Stimulated activated effector memory CD8-positive, alpha-beta T cell treated with anti-CD3 and anti-CD28 coated beads, Interleukin-12 subunit alpha, Interleukin-12 subunit beta, amount 100 ng/mL, for 72 hours (primary cell): ENCODE data around the gene TAF11L9.
"Not testable (repeated sequence)": the region's sequence is repeated elsewhere in the genome, so short reads cannot be mapped to it uniquely, and the experiment has no call there.

Experiments
- ATAC-seq: fragments of 150-1000 bp; cut with Tn5 transposase; 2 replicates; pipeline ENCODE4 v1.10.0; 2021
- DNase-seq, 2 donors: peaks; one replicate each; pipeline ENCODE4 v3.0.0; 2021 to 2022; ENCODE audit warnings: low spot score in 2 of 2
- H3K27ac Mint-ChIP-seq: one replicate; pipeline ENCODE4 v1.8.0; 2022; ENCODE audit warnings: mild to moderate bottlenecking, mixed read lengths
- H3K36me3 Mint-ChIP-seq: one replicate; pipeline ENCODE4 v1.8.0; 2022; ENCODE audit warnings: mild to moderate bottlenecking, mixed read lengths
- H3K4me1 Mint-ChIP-seq: one replicate; pipeline ENCODE4 v1.8.0; 2022; ENCODE audit warnings: mixed read lengths
- H3K4me3 Mint-ChIP-seq: one replicate; pipeline ENCODE4 v1.8.0; 2022; ENCODE audit warnings: mild to moderate bottlenecking, mixed read lengths
- H3K9me3 Mint-ChIP-seq: one replicate; pipeline ENCODE4 v1.8.0; 2022; ENCODE audit warnings: mixed read lengths

The TAF11L9 gene

GRCh38 chr5:17594255-17594654 is at the start of gene TAF11L9:
TSS of gene TAF11L9 (minus strand) at chr5:17594394.
- H3K9me3 Mint-ChIP-seq, H3K4me3 Mint-ChIP-seq, DNase-seq, ATAC-seq, H3K27ac Mint-ChIP-seq, H3K4me1 Mint-ChIP-seq, H3K36me3 Mint-ChIP-seq: not testable (repeated sequence)

GRCh38 chr5:17634160-17634559 is 40.0 kb upstream of the TAF11L9 start, which contains the start of gene TAF11L14:
TSS of gene TAF11L14 (plus strand) at chr5:17634460.
- Mint-ChIP-seq H3K4me1 (no peaks in the 10 kb centered on the region), H3K36me3 (no peaks in the 10 kb centered on the region), H3K27ac (no peak within 1 kb of the TSS), H3K4me3 (no peak within 1 kb of the TSS), H3K9me3 (peaks cover 9% of the 10 kb centered on the region)
- DNase-seq (no peak), ATAC-seq (no peak)

GRCh38 chr5:17631788-17632187 is 37.6 kb upstream of the TAF11L9 start, which contains the start of gene TAF11L13:
TSS of gene TAF11L13 (plus strand) at chr5:17632088.
- H3K9me3 Mint-ChIP-seq, H3K27ac Mint-ChIP-seq, ATAC-seq, DNase-seq, H3K4me3 Mint-ChIP-seq, H3K36me3 Mint-ChIP-seq, H3K4me1 Mint-ChIP-seq: not testable (repeated sequence)

GRCh38 chr5:17625686-17626085 is 31.5 kb upstream of the TAF11L9 start:
- DNase-seq: no peak
- H3K9me3 Mint-ChIP-seq: peaks cover 8% of the 10 kb centered on the region
- no peaks in the 10 kb centered on the region for H3K4me1 Mint-ChIP-seq
- ATAC-seq: peak; percentile 16
- H3K27ac Mint-ChIP-seq: no peak overlapping the region
- H3K36me3 Mint-ChIP-seq: no peaks in the 10 kb centered on the region
- H3K4me3 Mint-ChIP-seq: no peak overlapping the region

- ATAC-seq: no peak
- Mint-ChIP-seq H3K27ac (no peak overlapping the region), H3K9me3 (peaks cover 6% of the 10 kb centered on the region), H3K4me3 (no peak overlapping the region), H3K36me3 (no peaks in the 10 kb centered on the region), H3K4me1 (no peaks in the 10 kb centered on the region)
- DNase-seq: no peak
Measured at GRCh38 chr5:17620627-17621026, 26.4 kb upstream of the TAF11L9 start.

- DNase-seq: no peak
- Mint-ChIP-seq H3K4me3 (no peak overlapping the region), H3K36me3 (no peaks in the 10 kb centered on the region), H3K27ac (no peak overlapping the region), H3K4me1 (no peaks in the 10 kb centered on the region), H3K9me3 (peaks cover 9% of the 10 kb centered on the region)
- ATAC-seq: no peak
Measured at GRCh38 chr5:17619354-17619753, 25.2 kb upstream of the TAF11L9 start.

- H3K4me1 Mint-ChIP-seq: no peaks in the 10 kb centered on the region
- no peaks in the 10 kb centered on the region for H3K36me3 Mint-ChIP-seq
- peaks cover 12% of the 10 kb centered on the region for H3K9me3 Mint-ChIP-seq
- no peak overlapping the region for H3K4me3 Mint-ChIP-seq
- no peak for ATAC-seq
- DNase-seq: no peak
- no peak overlapping the region for H3K27ac Mint-ChIP-seq
Measured at GRCh38 chr5:17614872-17615605, 20.8 kb upstream of the TAF11L9 start.

GRCh38 chr5:17610092-17610491 is 15.9 kb upstream of the TAF11L9 start, which contains the start of gene TAF11L12:
TSS of gene TAF11L12 (plus strand) at chr5:17610392.
- H3K36me3 Mint-ChIP-seq, H3K4me1 Mint-ChIP-seq, H3K4me3 Mint-ChIP-seq, DNase-seq, H3K27ac Mint-ChIP-seq, ATAC-seq: not testable (repeated sequence)
- H3K9me3 Mint-ChIP-seq: peaks cover 18% of the 10 kb centered on the region

GRCh38 chr5:17607461-17607860 is 13.3 kb upstream of the TAF11L9 start:
- H3K36me3 Mint-ChIP-seq, H3K4me3 Mint-ChIP-seq, H3K27ac Mint-ChIP-seq, DNase-seq, H3K4me1 Mint-ChIP-seq, ATAC-seq: not testable (repeated sequence)
- H3K9me3 Mint-ChIP-seq: peaks cover 16% of the 10 kb centered on the region

- Mint-ChIP-seq H3K4me1 (no peaks in the 10 kb centered on the region), H3K9me3 (peaks cover 13% of the 10 kb centered on the region), H3K27ac (no peak overlapping the region), H3K4me3 (no peak overlapping the region), H3K36me3 (no peaks in the 10 kb centered on the region)
- ATAC-seq: no peak
- no peak for DNase-seq
Measured at GRCh38 chr5:17604951-17605350, 10.8 kb upstream of the TAF11L9 start.

- H3K9me3 Mint-ChIP-seq: peaks cover 13% of the 10 kb centered on the region
- not testable (repeated sequence) for H3K4me1 Mint-ChIP-seq, ATAC-seq, H3K4me3 Mint-ChIP-seq, H3K36me3 Mint-ChIP-seq, DNase-seq, H3K27ac Mint-ChIP-seq
Measured at GRCh38 chr5:17603880-17604279, 9.7 kb upstream of the TAF11L9 start, which contains the start of gene TAF11L11. TSS of gene TAF11L11 (plus strand) at chr5:17604183.

- not testable (repeated sequence) for H3K9me3 Mint-ChIP-seq, H3K4me1 Mint-ChIP-seq, ATAC-seq, H3K36me3 Mint-ChIP-seq, DNase-seq, H3K27ac Mint-ChIP-seq, H3K4me3 Mint-ChIP-seq
Measured at GRCh38 chr5:17597728-17598127, 3.5 kb upstream of the TAF11L9 start, which contains the start of gene TAF11L10. TSS of gene TAF11L10 (minus strand) at chr5:17597828.

- not testable (repeated sequence) for H3K4me3 Mint-ChIP-seq, H3K27ac Mint-ChIP-seq, H3K9me3 Mint-ChIP-seq
Measured at GRCh38 chr5:17590860-17591259, 3.3 kb downstream of the TAF11L9 start, which contains the start of gene TAF11L8. TSS of gene TAF11L8 (minus strand) at chr5:17590960.

GRCh38 chr5:17585658-17586057 is 8.5 kb downstream of the TAF11L9 start, which contains the start of gene TAF11L7:
TSS of gene TAF11L7 (minus strand) at chr5:17585758.
- not testable (repeated sequence) for H3K4me1 Mint-ChIP-seq, DNase-seq, H3K27ac Mint-ChIP-seq, H3K9me3 Mint-ChIP-seq, ATAC-seq, H3K4me3 Mint-ChIP-seq, H3K36me3 Mint-ChIP-seq

More at GRCh38 chr5:17590860-17591259, 3.3 kb downstream of the TAF11L9 start, which contains the start of gene TAF11L8:
- not testable (repeated sequence) for DNase-seq, ATAC-seq, H3K4me1 Mint-ChIP-seq, H3K36me3 Mint-ChIP-seq
